HG03460 (cell line): ENCODE data around the gene MYPN.
"Not testable (repeated sequence)": the region's sequence is repeated elsewhere in the genome, so short reads cannot be mapped to it uniquely, and the experiment has no call there.

ENCODE experiments used
- ATAC-seq: cut with Tn5 transposase; IDR thresholded peaks from one replicate; pipeline ENCODE4 v1.9.1; 2021; ENCODE audit not compliant: unreplicated experiment

The MYPN gene

DNA sequence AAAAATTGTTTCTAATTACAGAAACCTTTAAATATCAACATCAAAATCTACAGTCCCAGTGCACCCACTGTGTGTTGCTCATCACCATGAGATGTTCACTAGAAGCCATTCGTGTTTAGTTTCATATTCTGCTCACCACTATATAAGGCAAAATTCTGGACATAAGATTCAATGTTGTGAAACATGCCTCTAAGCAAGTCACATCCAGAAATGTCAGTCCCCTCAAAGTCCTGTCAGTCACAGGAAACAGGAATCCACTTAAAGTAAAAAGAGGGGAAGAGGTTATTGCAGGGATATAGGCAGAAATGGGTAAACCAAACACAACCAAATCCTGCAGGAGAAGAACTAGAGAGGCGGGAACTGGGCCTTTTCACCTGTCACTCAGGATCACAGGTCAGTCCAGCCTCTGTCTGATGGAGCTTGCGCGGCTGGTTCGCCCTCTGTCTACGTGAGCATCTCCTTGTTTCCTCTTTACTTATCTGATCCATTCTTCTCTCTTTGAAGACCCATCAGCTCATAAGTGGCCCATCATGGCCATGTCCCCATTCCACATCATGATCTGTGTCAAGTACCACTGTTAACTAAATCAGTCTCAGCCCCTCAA, 58.4 kb downstream of the MYPN start:
- ATAC-seq: no peak

- peak; percentile 63 for ATAC-seq
Observed at GRCh38 chr10:68171539-68172080, 62.3 kb downstream of the MYPN start.

DNA sequence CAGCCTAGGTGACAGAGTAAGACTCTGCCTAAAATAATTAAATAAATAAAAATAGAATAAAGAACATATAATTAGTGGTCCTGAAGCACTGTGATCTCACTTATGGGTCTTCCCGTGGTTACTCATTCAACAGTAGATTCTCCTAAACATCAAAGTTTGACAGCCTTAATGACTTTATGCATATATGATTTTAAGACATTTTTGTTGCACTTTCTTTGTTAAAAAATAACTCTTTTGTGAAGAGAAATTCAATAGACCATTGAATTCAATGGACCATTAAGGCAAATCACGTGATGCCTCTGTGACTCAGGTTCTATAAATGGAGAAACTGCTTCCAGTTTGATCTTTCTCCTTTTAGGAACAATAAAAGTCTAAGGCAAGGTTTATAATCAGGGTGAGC, 63.0 kb downstream of the MYPN start:
- ATAC-seq: no peak

DNA sequence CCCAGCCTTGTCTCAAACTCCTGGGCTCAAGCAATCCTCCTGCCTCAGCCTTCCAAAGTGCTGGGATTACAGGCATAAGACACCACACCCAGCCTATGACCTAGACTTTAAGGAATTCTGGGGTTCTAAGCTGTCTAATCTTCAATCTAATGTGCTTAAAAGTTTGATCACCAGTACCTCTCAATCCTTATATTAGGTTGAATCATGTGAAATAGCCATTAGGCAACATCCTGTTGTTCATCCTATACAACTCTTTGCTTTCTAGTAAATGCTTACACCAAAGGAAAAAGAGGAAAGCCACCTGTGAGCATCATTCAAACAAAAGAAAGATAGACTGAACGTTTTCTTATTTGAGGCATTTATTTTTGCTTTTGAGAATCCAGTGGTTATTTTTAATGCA, 66.7 kb downstream of the MYPN start:
- no peak for ATAC-seq

- no peak for ATAC-seq
Observed at GRCh38 chr10:68176797-68177196, 67.5 kb downstream of the MYPN start.

DNA sequence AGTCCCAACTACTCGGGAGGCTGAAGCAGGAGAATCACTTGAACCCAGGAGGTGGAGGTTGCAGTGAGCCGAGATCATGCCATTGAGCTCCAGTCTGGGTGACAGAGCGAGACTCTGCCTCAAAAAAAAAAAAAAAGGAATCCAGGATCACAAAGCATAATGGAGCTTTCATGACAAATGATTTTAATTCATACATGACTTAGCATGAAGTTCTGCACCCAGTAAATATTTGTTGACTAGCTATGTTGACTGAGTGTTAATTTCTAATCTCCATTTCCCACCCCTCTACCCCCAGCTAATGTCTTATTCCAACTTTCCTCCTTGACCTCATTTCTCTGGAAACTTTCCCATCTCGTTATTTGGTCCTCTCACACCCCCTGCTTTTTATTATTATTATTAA, 69.3 kb downstream of the MYPN start:
- no peak for ATAC-seq

DNA sequence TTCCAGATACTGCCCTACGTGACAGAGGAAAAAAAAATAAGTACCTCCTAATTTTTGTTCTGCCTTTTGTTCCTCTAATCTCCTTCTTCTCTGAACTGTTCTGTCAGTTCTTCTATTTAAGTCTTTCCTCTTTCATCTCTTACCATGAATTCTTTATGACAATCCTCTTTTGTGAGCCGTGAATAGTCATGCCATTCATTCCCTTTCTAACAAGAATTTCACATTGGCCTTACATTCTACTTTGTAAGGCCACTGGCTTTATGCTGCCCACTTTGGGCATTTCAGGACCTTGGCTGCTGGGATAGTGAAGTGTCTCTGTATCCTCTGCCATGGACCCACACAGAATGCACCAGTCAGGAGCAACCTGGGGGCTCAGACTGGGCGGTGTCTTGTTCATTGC, 69.7 kb downstream of the MYPN start:
- ATAC-seq: no peak

DNA sequence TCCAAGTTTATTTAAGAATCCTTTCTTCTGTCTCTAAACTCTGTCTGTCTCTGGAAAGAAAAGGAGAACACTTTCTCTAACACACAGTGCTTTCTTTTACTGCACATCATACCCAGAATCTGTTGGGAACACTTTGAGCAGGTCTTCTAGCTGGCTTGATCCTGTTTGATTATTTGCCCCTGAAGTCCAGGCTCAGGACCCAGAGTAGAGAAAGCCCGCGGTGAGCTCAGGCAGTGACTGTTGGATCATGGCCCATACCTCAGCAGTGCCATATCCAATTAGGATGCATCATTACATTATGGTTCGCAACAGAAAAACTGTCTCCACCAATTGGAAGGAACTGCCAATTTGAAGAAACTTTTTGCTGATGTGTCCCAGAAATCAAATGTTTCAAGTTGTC, 71.2 kb downstream of the MYPN start:
- ATAC-seq: no peak

DNA sequence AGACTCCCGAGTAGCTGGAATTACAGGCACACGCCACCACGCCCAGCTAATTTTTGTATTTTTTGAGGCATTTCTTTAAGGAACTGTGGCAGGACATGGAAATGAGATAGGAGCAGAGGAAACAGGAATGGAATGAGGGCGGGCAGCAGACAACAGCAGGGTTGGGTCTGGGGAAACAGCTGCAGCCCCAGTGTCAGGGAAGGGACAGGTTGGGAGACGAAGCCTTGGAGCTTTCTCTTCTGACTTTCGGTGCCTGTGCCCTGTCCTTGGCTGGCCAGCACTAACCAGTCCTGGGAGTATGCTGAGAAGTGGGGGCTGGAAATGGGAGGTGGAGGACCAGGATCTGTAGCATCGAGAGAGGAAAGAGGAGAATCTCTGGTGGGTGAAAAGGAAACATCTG, 75.3 kb downstream of the MYPN start:
- no peak for ATAC-seq

GRCh38 chr10:68185085-68185484, 75.8 kb downstream of the MYPN start:
- no peak for ATAC-seq

GRCh38 chr10:68188835-68189234, 79.5 kb downstream of the MYPN start:
- no peak for ATAC-seq

DNA sequence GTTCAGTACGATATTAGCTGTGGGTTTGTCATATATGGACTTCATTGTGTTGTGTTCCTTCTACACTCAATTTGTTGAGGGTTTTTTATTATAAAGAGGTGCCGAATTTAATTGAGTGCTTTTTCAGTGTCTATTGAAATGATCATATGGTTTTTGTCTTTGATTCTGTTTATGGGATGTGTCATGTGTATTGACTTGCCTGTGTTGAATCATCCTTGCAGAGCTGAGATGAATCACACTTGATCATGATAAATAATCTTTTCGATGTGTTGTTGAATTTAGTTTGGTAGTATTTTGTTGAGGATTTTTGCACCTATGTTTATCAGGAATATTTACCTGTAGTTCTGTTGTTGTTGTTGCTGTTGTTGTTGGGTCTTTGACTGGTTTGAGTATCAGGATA, 82.8 kb downstream of the MYPN start:
- ATAC-seq: no peak

- no peak for ATAC-seq
Observed at GRCh38 chr10:68194290-68194689, 85.0 kb downstream of the MYPN start.

GRCh38 chr10:68195776-68196175, 86.5 kb downstream of the MYPN start:
- ATAC-seq: not testable (repeated sequence)

GRCh38 chr10:68196701-68197100, 87.4 kb downstream of the MYPN start:
- ATAC-seq: no peak

DNA sequence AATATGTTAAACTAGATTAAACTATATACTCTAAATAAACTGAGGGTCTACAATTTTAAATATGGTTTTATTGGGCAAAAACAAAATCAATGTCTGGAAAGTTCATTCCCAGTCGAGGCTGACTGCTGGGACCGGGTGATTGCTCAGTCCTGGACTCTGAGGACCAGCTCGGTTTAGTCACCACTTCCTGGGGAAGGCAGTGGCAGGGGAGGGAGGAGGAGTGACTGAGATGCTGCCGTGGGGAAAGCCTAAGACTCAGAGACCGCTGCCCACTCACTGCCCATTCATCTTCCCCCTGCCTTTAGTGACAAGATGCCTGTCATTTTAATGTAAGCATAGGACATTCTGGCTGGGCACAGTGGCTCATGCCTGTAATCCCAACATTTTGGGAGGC, 93.7 kb downstream of the MYPN start:
- no peak for ATAC-seq

GRCh38 chr10:68208424-68209042, 99.2 kb downstream of the MYPN start:
- no peak for ATAC-seq

GRCh38 chr10:68211669-68212068, 102.4 kb downstream of the MYPN start:
- no peak for ATAC-seq

DNA sequence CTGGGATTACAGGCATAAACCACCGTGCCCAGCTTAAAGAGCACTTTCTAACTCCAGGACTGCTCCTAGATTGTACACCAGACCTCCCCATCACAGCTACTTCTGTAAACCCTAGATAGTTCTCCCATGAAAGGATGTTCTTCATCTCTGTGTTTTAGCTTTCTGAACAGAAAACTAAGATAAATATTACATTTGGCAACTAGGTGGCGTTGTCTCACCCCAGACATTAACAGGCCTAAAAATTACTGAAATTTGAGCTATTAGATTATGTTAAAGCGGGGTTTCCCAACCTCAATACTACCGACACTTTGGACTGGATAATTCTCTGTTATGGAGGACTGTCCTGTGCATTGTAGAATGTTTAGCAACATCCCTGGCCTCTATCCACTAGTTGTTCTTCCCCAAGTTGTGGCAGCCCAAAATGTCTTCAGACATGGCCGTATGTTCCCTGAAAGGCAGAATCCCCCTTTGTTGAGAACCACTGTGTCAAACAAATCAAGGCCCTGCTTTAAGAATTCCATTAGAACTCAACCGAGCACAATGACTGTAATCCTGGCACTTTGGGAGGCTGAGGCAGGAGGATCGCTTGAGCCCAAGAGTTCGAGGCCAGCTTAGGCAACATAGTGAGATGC, 103.5 kb downstream of the MYPN start:
- no peak for ATAC-seq

GRCh38 chr10:68218786-68219185, 109.5 kb downstream of the MYPN start:
- ATAC-seq: no peak

GRCh38 chr10:68221196-68221595, 111.9 kb downstream of the MYPN start:
- ATAC-seq: no peak

DNA sequence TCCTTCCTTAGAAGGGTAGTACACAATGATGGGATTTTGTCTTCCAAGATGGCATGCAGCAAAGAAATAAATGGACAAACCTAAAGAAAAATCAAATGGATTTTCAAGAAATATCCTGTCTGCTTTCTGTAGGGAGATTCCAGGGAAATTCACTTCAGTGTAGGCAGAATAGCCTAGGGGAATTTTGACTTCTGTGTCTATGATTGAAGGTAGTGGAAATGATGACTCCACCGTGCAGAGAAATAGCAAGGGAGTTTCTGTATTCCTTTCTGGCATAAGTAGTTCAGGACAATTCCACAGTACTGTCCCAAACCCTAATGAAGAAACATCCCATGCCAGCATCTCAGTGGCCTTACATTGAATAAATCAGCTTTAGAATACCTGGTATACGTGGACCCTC, 113.1 kb downstream of the MYPN start:
- no peak for ATAC-seq
